Tibial artery (tissue), 4 donors: ENCODE results near the gene FOXRED2.

ENCODE experiments used
- DNase-seq, 2 donors: peaks; one replicate each; pipeline ENCODE4 v3.0.0-alpha.2; 2019
- H3K27ac ChIP-seq, 2 donors: fragments of 200-600 bp; sonication (generic) in 1 of 2; 1 replicate in 1 of 2; 2 replicates in 1 of 2; pipeline ENCODE4 v1.5.1; 2018 to 2019; ENCODE audit warnings: mild to moderate bottlenecking in 1 of 2
- H3K27me3 ChIP-seq, 2 donors: fragments of 200-600 bp; sonication (generic) in 1 of 2; one replicate each; pipeline versions ENCODE4 v1.5.1 to v1.6.0; 2016 to 2019
- H3K36me3 ChIP-seq, 3 donors: fragments of 200-600 bp; sonication (generic) in 2 of 3; one replicate each; pipeline ENCODE4 v1.5.1; 2016 to 2019; ENCODE audit warnings: mild to moderate bottlenecking in 2 of 3
- H3K4me1 ChIP-seq, 4 donors: fragments of 200-600 bp; sonication (generic) in 2 of 4; 1 replicate in 3 of 4; 2 replicates in 1 of 4; pipeline ENCODE4 v1.5.1; 2016 to 2019
- H3K4me3 ChIP-seq, 2 donors: fragments of 200-600 bp; sonication (generic) in 1 of 2; 1 replicate in 1 of 2; 2 replicates in 1 of 2; pipeline ENCODE4 v1.5.1; 2018 to 2019; ENCODE audit warnings: mild to moderate bottlenecking in 2 of 2
- H3K9me3 ChIP-seq, 3 donors: fragments of 200-600 bp; sonication (generic) in 1 of 3; one replicate each; pipeline ENCODE4 v1.5.1; 2016 to 2019
- intact Hi-C: fragments of 100-400 bp; cut with DNase I; formaldehyde crosslinking; loops from one replicate; pipeline ENCODE4 v1.15.0; 2023; ENCODE audit warnings: low total_unique reads
- TF ChIP-seq, protein P1 (sequence below), 2 experiments: fragments of 200-600 bp in 1 of 2; fragments of 450-650 bp in 1 of 2; IDR thresholded peaks; one replicate each; pipeline ENCODE4 v1.5.1; 2017 to 2019; ENCODE audit warnings: antibody characterized with exemption in 2 of 2, mild to moderate bottlenecking in 1 of 2, moderate library complexity in 1 of 2

FOXRED2 gene

DNA sequence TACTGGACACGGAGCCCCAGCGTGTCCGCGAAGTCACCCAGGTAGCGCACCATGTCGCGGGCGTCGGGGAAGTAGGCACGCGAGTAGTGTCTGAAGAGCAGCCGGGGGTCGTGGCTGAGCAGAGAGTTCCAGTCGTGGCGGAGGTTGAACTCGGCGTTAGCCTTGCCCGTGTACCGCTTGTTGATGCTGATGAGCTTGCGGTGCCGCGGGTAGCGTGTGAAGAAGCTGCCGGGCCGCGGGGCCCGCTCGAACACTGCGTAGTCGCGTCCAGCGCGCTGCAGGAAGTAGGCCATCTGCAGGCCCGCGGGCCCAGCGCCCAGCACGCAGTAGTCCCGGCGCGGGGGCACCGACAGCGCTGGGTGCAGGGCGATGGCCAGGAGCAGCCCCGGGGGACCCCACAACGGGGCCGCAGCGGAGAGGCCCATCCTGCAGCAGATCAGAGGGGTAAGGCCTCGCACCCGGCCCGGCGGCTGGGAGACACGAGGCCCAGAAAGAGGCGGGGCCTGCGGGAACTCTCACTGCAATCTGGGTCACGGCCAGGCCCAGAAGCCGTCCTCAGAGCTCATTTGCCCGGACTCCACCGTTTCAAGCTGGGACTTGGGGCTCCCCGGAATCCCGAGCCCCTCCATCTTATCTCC lies 723 bp downstream of the FOXRED2 start:
- Histone ChIP-seq H3K4me1 (peaks cover 0 to 17% (median 9%) of the 10 kb centered on the region in 4 donors), H3K27ac (peak overlapping the region; percentile 74 to 82), H3K27me3 (no peaks in the 10 kb centered on the region), H3K36me3 (peaks cover 2 to 27% (median 8%) of the 10 kb centered on the region in 3 donors), H3K9me3 (no peaks in the 10 kb centered on the region), H3K4me3 (peak overlapping the region; percentile 54 to 62)
- TF ChIP-seq, protein P1, sequence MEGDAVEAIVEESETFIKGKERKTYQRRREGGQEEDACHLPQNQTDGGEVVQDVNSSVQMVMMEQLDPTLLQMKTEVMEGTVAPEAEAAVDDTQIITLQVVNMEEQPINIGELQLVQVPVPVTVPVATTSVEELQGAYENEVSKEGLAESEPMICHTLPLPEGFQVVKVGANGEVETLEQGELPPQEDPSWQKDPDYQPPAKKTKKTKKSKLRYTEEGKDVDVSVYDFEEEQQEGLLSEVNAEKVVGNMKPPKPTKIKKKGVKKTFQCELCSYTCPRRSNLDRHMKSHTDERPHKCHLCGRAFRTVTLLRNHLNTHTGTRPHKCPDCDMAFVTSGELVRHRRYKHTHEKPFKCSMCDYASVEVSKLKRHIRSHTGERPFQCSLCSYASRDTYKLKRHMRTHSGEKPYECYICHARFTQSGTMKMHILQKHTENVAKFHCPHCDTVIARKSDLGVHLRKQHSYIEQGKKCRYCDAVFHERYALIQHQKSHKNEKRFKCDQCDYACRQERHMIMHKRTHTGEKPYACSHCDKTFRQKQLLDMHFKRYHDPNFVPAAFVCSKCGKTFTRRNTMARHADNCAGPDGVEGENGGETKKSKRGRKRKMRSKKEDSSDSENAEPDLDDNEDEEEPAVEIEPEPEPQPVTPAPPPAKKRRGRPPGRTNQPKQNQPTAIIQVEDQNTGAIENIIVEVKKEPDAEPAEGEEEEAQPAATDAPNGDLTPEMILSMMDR (IDR thresholded peaks at IDR 0.05): no peak
- DNase-seq: peak in 1 of 2 donors; percentile 75
- intact Hi-C loops: no loop called here

DNA sequence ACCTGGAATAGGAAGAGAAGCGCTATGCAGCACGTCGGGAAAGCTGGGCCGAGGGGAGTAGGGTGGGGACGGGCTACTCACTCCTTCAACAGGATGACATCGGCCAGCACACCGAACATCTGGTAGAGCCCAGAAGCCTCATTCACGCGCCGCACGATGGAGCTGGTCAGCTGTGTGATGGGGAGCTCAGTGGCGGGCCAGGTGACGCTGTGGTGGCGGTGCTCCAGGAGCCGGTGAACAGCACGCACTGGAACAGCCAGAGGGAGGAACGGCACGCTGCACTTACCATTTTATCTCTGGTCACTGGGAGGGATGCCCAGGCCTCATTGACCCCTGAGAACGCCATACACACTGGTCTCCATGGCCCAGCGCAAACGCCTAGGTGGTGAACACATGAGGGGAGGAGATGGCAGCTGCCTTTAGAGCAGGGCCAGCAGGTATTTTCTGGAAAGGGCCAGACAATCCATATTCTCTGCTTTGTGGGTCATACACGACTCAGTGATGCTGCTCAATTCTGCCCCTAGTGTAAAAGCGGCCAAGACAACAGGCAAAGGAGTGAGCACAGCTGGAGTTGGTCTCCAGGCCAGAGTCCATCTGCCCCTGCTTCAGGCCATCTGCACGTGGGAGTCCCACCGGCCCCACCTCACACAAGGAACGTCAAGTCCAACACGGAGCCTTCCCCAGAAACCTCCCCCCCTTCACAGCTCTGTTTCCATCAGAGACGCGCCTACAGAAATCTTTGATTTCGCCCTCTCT lies 8.8 kb downstream of the FOXRED2 start:
- TF ChIP-seq, protein P1 (IDR thresholded peaks at IDR 0.05): no peak
- H3K27ac ChIP-seq: no peak overlapping the region
- DNase-seq: no peak
- intact Hi-C loops: no loop called here
- no peaks in the 10 kb centered on the region for H3K4me1 ChIP-seq
- H3K27me3 ChIP-seq: no peaks in the 10 kb centered on the region
- H3K4me3 ChIP-seq: no peak overlapping the region
- H3K9me3 ChIP-seq: no peaks in the 10 kb centered on the region
- peaks cover 6 to 73% (median 19%) of the 10 kb centered on the region in 3 donors for H3K36me3 ChIP-seq

DNA sequence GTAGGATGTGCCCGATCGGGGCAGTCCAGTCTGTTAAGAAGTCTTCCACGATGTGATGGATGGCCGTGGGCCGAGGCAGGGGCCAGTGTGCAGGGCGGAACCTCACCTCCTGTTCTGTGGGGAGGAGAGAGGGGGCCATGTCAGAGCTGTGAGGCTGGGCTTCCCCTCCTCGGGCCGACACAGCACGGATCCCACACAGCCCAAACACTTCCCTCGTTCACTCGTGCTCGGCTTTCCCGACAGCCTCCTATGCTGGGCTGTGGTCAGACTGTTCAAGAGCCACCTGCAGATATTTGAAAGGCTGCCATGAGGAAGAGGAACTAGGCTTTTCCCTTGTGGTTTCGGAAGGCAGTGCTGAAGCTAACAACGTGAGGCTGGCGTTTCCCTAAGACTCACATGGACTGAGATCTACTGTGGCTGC lies 13.1 kb downstream of the FOXRED2 start:
- H3K9me3 ChIP-seq: no peaks in the 10 kb centered on the region
- H3K4me3 ChIP-seq: no peak overlapping the region
- intact Hi-C loops: no loop called here
- peak; percentile 61 to 76 for DNase-seq
- TF ChIP-seq, protein P1 (IDR thresholded peaks at IDR 0.05): no peak
- no peak overlapping the region for H3K27ac ChIP-seq
- H3K4me1 ChIP-seq: no peaks in the 10 kb centered on the region
- H3K27me3 ChIP-seq: no peaks in the 10 kb centered on the region
- peaks cover 13 to 89% (median 34%) of the 10 kb centered on the region in 3 donors for H3K36me3 ChIP-seq

DNA sequence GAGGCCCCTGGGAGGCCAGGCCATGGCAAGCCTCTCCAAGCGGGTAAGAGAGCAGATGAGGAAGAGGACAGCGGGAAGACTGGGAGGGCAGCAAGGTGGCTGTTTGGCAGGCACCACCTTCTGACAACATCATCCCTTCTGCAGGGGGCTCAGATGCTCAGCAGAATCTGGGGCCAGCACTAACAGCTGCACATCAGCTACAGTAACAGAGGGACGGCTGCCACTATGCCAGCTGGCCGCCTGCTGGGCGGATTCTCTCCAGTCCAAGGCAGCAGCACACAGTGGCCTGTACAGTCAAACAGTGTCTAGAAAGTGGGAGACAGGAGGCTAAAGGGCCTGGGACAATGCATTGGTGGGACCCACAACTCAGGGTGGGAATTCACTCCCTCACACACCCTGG lies 14.7 kb downstream of the FOXRED2 start:
- H3K36me3 ChIP-seq: peaks cover 7 to 76% (median 22%) of the 10 kb centered on the region in 3 donors
- intact Hi-C loops: no loop called here
- H3K4me3 ChIP-seq: no peak overlapping the region
- no peaks in the 10 kb centered on the region for H3K27me3 ChIP-seq
- no peaks in the 10 kb centered on the region for H3K4me1 ChIP-seq
- no peak for DNase-seq
- no peaks in the 10 kb centered on the region for H3K9me3 ChIP-seq
- no peak overlapping the region for H3K27ac ChIP-seq
- TF ChIP-seq, protein P1 (IDR thresholded peaks at IDR 0.05): no peak

DNA sequence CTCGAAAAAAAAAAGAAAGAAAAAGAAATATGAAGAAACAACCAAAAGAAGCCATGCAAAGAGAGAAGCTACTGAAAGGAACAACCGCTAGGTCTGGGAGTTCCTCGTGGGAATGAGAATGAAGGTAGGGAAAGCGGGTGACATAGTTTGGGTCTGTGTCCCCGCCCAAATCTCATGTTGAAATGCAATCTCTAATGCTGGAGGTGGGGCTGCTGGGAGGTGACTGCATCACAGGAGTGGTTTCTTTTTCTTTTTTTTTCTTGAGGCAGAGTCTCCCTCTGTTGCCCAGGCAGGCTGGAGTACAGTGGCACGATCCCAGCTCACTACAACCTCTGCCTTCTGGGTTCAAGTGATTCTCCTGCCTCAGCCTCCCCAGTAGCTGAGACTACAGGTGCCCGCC lies 15.7 kb downstream of the FOXRED2 start:
- intact Hi-C loops: loop anchor here (2.0 kb wide), 1 partner anchor 298 kb away; no protein-coding TSS in a partner anchor
- TF ChIP-seq, protein P1 (IDR thresholded peaks at IDR 0.05): no peak
- Histone ChIP-seq H3K27ac (no peak overlapping the region), H3K9me3 (no peaks in the 10 kb centered on the region), H3K4me3 (no peak overlapping the region), H3K36me3 (peaks cover 7 to 66% (median 16%) of the 10 kb centered on the region in 3 donors), H3K27me3 (no peaks in the 10 kb centered on the region), H3K4me1 (no peaks in the 10 kb centered on the region)
- no peak for DNase-seq
